Measurements from ENCODE around the gene RSU1. TPM values are rescaled to one million over a fixed set of nuclear protein-coding genes. Genes with fewer than 3 reads are reported as not detected.
A peak's percentile ranks its signal among the peaks of the same experiment; 100 is the strongest.

The RSU1 gene
- total RNA-seq = 10 to 100 TPM; 36.7 to 81.4 (median 48.0) TPM

DNA sequence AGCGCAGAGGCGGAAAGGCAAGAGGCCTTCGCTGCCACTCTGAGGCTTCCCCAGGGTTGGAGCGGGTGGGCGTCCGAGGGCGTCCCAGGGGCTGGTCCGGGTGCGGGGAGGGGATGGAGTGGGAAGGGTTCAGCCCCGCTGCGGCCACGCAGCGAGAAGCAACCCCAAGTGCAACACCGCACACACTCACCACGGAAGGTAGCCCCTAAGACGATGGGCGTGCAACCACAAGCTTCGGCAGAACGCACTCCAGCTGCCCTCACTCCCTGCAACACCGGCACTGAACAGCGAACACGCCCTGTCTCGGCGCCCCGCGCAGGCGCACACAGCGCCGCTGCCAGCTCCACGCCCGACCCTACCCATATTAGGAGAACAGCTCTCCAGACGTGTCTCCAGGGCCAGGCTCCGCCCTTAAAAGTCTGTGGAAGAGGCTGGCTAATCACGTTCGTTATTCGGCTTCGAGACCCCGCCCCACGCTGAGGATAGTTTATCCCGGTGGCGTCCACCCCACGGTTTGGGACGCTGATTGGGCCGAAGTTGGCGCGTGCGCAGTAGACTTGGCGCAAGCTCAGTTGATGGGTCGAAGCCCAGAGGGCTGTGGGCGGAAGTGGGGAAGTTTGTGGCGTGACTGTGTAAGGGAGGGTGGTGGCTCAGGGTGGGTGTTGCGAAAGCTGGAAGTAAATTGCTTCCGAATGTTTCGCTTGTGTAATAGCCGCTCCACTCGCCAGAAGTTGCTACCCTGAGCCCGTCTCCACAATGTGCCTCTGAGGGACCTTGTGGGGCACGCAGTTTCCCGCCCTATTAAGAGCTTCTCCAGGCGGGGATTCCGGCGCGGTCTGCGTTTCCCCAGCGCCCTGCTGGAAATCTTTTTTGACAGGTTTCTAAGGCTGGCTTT, at the start of gene RSU1:
Gene RSU1 (minus strand): TSS at position 300 of the 895 bp plus-strand sequence. CDS start 343 bp downstream, outside the sequence.
- Histone ChIP-seq H3K4me3 (peak within 1 kb of the TSS; percentile 67 to 77 (median 70)), H3K4me1 (peaks cover 10 to 29% (median 17%) of the 10 kb centered on the region in 4 donors), H3K36me3 (no peaks in the 10 kb centered on the region), H3K27me3 (no peaks in the 10 kb centered on the region), H3K9me3 (peaks cover 0 to 7% (median 6%) of the 10 kb centered on the region in 4 donors), H3K27ac (peak within 1 kb of the TSS; percentile 87 to 93 (median 89))
- DNase-seq (peak; percentile 99 to 100), ATAC-seq (ENCODE audit: low FRiP score in 2 of 2) (peak; percentile 98 to 100)
- 0 to 1% methylated on average over 39 to 63 of the region's 65 CpGs for WGBS, 2 donors
- peak in 1 of 6 experiments; percentile 13 for TF ChIP-seq CTCF (IDR thresholded peaks at IDR 0.05)
- TF ChIP-seq POLR2A (IDR thresholded peaks at IDR 0.05) = peak in 3 of 4 donors; percentile 29 to 82 (median 62)
- TF ChIP-seq POLR2AphosphoS5 (IDR thresholded peaks at IDR 0.05) = peak; percentile 87 to 89
- peak in 2 of 4 donors; percentile 48 to 66 for TF ChIP-seq EP300 (IDR thresholded peaks at IDR 0.05)

GRCh38 chr10:16866541-16867275, 49.5 kb upstream of the RSU1 start:
- no peak for TF ChIP-seq POLR2A (IDR thresholded peaks at IDR 0.05)
- no peaks in the 10 kb centered on the region for H3K27me3 ChIP-seq
- H3K36me3 ChIP-seq = no peaks in the 10 kb centered on the region
- ATAC-seq (ENCODE audit: low FRiP score in 2 of 2) (no peak), DNase-seq (no peak)
- H3K4me1 ChIP-seq = no peaks in the 10 kb centered on the region
- no peak overlapping the region for H3K4me3 ChIP-seq
- H3K27ac ChIP-seq = no peak overlapping the region
- no peaks in the 10 kb centered on the region for H3K9me3 ChIP-seq
- WGBS, 2 donors = 90 to 95% methylated on average over 7 of the region's 7 CpGs

GRCh38 chr10:16865766-16866165, 48.5 kb upstream of the RSU1 start:
- no peak overlapping the region for H3K4me3 ChIP-seq
- DNase-seq (no peak), ATAC-seq (ENCODE audit: low FRiP score in 2 of 2) (no peak)
- H3K4me1 ChIP-seq = no peaks in the 10 kb centered on the region
- no peak overlapping the region for H3K27ac ChIP-seq
- H3K27me3 ChIP-seq = no peaks in the 10 kb centered on the region
- H3K36me3 ChIP-seq = no peaks in the 10 kb centered on the region
- no peaks in the 10 kb centered on the region for H3K9me3 ChIP-seq
- TF ChIP-seq POLR2A (IDR thresholded peaks at IDR 0.05) (no peak), CTCF (IDR thresholded peaks at IDR 0.05) (no peak), EP300 (IDR thresholded peaks at IDR 0.05) (no peak), POLR2AphosphoS5 (IDR thresholded peaks at IDR 0.05) (no peak)
- WGBS, 2 donors = 78 to 80% methylated on average over 7 of the region's 7 CpGs

DNA sequence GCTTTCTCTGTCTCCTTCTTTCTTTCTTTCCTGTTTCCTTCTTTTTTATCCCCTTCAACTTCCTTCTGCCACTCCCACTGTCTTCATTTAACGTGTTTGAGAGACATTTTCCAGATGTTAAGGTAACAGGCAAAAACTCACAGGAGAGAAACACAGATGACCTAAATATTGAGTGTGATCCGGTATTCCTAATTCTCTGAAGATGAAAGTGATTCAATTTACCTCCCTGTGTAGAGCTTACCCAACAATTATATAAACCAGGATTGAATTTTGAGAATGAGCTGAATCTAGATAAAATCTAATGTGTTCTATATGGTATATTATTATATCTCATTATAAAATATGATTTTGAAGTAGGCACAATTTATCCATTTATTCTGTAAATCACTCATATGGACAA, 46.5 kb upstream of the RSU1 start:
- TF ChIP-seq CTCF (IDR thresholded peaks at IDR 0.05) = no peak
- no peak for TF ChIP-seq POLR2AphosphoS5 (IDR thresholded peaks at IDR 0.05)
- TF ChIP-seq EP300 (IDR thresholded peaks at IDR 0.05) = no peak
- no peak for TF ChIP-seq POLR2A (IDR thresholded peaks at IDR 0.05)
- H3K36me3 ChIP-seq = no peaks in the 10 kb centered on the region
- H3K4me1 ChIP-seq = no peaks in the 10 kb centered on the region
- ATAC-seq (ENCODE audit: low FRiP score in 2 of 2) (no peak), DNase-seq (no peak)
- H3K27me3 ChIP-seq = no peaks in the 10 kb centered on the region
- H3K4me3 ChIP-seq = no peak overlapping the region
- H3K9me3 ChIP-seq = no peaks in the 10 kb centered on the region
- WGBS, 2 donors = 76 to 80% methylated on average over 2 of the region's 2 CpGs
- H3K27ac ChIP-seq = no peak overlapping the region

GRCh38 chr10:16857419-16857818, 40.2 kb upstream of the RSU1 start:
- Histone ChIP-seq H3K9me3 (no peaks in the 10 kb centered on the region), H3K27me3 (no peaks in the 10 kb centered on the region), H3K4me3 (no peak overlapping the region), H3K36me3 (no peaks in the 10 kb centered on the region), H3K27ac (no peak overlapping the region), H3K4me1 (no peaks in the 10 kb centered on the region)
- no peak for DNase-seq
- WGBS, 2 donors = 89 to 92% methylated on average over 4 of the region's 4 CpGs
- TF ChIP-seq POLR2AphosphoS5 (IDR thresholded peaks at IDR 0.05) (no peak), EP300 (IDR thresholded peaks at IDR 0.05) (no peak), POLR2A (IDR thresholded peaks at IDR 0.05) (no peak), CTCF (IDR thresholded peaks at IDR 0.05) (no peak)
- ATAC-seq (ENCODE audit: low FRiP score in 2 of 2) = no peak
